Suppressor macrophage treated with lipopolysaccharide for 1 hour (primary cell): Measurements from ENCODE around the gene TREML1.
A peak's percentile ranks its signal among the peaks of the same experiment; 100 is the strongest.

Source experiments
- DNase-seq, 3 donors: peaks; one replicate each; pipeline ENCODE4 v3.0.0-alpha.2; 2020 to 2022

Gene TREML1

DNA sequence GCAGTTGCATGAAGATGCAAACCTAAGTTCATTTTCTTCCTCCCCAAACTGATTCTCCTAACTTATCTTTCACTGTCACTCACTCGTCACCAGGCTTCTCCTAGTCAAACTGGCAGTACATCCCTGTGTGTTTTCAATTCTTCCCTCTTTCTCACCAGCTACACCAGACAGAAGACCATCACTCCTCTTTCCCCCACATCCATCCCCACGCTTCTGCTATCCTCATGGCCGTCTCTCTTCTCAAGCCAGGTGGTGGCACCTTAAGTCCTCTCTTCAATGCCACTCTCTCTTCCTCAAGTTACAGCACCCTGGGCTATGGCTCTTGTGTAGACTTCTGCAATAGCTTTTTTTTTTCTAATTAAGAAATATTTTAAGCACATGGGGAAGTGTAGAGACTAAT, 23.1 kb upstream of the TREML1 start:
- DNase-seq: no peak

DNA sequence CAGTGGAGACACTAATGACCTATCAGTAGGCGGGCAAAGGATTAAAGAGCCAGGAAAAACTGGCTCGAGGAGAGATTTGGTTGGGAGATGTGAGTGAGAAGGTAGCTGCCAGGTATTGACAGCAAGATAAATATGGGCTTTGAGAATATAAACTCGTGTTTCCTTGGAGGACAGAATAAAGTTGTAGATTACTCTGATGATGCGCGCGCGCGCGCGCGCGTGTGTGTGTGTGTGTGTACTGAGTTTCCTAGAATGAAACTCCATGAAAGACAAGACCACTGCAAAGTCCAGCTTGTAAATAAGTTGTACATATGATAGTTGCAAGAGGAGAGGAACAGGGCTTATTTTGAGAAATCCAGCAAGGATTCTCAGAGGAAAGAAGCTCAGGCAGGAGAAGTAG, 22.0 kb upstream of the TREML1 start:
- no peak for DNase-seq

DNA sequence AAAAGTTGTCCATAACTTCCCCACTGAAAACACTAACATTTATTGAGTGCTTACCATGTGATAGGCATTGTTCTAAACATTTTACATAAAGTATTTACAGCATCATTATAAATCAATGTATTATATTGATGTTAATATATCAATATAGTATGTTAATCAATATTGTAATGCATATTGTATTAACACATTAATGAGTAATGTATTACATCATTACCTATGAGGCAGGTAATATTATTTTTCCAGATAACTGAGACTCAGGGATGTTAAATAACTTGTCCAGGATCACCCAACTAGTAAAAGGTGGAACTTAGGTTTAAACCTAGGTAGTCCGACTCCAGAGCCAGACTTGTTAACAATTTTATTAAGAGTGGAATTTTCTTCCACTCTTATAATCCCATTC, 20.9 kb upstream of the TREML1 start:
- DNase-seq: no peak

- DNase-seq: peak; percentile 48 to 75 (median 74)
Measured at GRCh38 chr6:41174610-41175009, 20.5 kb upstream of the TREML1 start.

DNA sequence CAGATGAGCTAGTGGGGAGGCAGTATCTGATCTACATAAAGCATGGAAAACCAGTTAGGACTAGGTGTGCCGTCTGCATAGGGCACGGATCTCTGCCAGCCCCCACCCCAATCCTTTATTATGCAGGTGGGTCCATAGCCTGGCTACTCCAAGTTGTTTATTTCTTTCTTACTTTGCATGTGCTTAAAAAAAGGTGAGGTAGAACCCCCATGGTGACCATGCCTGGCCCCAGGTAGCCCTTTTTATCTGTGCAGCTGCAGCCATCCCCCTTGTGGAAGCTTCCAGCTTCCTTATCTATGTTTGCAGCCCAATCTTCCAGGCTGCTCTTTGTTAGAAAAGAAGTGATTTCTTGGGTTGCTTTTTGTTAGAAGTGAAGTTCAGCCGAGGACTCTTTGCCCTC, 17.8 kb upstream of the TREML1 start:
- DNase-seq: no peak

DNA sequence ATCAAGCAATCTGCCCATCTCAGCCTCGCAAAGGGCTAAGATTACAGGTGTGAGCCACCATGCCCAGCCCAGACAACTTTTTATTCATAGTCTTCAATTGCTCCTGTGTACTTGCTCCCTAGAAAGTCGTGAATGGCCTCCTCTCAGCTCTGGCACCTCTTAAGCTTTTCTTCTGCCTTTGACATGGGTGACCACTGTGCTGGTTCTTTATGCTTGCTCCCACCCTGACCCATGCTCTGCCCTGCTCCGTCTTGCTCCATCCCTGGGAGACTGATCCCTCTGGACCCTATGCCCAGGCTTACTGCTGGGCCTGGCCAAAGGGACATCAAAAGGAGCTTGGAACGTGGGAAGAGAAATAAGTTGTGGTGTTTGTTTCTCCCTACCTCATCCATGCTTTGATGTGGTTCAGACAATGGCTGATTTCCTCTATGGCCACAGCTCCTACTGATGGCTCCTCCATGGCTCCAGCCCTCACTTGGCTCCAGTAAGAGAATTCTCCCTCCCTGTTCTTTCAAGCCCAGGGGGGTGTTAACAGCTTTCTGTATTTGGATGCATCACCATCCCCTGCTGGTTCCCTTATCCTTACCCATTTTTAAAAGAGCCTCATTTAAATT, 16.5 kb upstream of the TREML1 start:
- DNase-seq: no peak

DNA sequence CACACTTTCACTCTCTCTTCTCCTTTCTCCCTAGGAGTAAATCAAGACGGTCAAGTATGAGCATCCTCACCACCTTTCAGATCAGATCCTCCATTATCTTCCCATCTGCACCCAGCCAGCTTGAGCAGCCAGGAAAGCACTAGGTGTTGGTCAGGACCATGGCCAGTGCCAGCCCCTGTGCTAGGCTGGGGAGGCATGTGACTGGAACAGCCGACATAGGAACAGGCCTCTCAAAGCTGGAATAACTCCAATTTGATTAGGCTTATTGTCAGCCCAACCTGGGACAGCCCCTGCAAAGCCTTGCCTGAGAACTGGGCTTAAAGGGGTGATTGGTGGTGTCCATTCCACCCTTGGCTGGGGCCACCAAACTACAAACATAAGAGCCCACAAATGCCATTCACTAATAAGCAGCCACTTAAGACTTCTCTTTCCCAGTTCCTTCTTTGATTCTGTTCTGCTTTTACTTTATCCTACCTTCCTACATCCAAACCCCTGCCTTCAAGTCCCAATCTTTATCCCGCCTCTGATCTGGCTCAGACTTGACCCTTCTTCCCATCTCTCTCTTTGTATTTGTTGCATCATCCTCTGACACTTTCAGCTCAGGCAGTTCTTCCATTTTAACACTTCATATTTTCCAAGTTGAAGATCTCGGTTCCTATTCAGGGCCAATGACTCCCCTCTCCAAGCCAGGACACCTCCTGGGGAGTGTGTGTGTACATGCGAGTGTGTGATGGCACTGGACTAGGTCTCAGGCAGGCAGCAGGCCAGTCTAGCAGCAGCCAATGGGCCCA, 13.2 kb upstream of the TREML1 start:
- DNase-seq: peak; percentile 44 to 68 (median 50)

DNA sequence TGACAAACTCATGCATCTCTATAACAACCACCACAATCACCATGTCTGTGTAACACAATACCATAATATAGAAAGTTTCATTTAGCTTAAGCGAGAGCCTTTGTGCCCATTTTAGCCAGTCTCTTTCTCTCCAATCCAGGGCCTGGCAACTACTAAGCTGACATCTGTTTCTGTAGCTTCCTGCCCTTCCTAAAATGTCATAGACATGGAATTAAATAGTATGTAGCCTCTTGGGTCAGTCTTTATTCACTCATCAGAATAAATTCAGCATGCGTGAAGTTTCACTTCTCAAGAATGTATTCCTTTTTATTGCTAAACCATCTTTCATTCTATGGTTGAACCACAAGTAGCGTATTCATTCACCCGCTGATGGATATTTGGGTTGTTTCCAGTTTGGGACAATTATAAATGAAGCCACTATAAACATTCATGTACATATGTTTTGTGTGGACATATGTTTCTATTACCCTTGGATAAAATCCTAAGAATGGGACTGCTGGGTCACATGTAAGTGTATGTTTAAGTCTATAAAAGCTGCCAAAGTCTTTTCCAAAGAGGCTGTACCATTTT, 10.5 kb upstream of the TREML1 start:
- DNase-seq: no peak

DNA sequence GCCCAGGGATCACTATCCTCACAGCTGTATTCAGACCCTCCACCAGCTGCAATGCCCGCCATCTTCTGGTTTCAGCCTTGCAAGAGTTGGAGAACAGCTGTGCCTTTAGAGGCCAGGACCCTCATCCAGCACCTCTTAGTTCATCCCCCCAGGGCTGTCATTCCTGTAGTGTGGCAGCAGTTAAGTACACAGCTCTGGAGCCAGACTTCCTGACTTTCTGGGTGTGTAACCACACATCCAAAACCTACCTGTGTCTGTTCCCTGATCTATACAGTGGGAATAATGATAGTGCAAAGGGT, 9.2 kb upstream of the TREML1 start:
- no peak for DNase-seq

DNA sequence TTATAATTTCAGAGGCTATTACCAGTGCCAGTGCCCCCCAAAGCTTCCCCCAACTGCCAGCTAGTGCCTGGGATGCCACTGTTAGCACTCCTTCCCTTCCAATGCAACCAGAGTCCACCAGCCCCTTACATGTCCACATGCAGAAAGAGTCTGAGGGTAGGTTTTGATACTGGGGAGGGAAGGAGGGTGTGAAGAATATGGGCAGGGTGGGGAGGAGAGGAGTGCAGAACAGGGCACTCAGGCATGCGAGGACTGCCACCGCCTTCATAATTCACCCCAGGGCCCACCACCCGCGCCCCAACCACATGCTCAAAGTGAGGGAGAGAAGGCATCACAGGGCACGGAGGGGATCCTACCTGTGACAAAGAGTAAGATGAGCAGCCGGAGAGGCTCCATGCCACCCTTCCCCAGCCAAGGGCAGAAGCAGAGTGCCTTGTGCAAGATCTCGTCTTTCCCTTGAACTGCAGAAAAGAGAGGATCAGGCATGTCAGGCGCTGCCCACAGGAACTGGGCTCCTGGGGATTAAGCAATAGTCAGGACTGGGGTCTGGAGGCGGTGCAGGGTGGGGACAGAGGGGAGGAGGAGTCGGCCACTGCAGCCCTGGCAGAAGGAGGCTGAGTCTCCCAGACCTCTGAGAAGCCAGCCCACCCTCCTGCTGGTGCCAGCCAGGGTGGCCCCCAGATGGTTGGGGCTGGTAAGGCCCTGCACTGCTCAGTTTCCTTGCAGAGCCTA, 8.7 kb upstream of the TREML1 start, which contains the start of gene TREM2:
Gene TREM2, minus strand, starts transcription at position 430 of the 732 bp plus-strand sequence. Its CDS starts 34 bp downstream, at position 396.
- peak; percentile 57 to 63 (median 60) for DNase-seq

- DNase-seq: peak; percentile 75 to 77 (median 76)
Measured at GRCh38 chr6:41161851-41162552, 7.9 kb upstream of the TREML1 start.

GRCh38 chr6:41161380-41161779, 7.2 kb upstream of the TREML1 start:
- DNase-seq: no peak

DNA sequence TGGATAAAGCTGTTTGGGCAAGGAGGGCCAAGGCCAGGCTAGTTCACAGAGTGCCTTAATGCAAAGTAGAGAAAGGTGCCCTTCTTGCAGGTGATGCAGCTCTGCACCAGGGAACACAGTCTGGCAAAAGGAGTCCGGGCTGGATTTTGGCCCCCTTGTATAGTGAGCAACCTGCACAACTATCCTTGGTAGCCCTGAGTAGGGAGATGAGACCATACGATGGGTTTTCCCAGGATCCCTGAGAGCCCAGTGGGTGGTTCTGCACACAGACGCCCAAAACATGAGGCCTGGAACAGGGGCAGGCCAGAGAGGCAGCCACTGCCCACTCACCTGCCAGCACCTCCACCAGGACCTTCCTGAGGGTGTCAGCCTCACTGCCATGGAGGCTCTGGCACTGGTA, 6.8 kb upstream of the TREML1 start:
- DNase-seq: no peak

- no peak for DNase-seq
Measured at GRCh38 chr6:41159415-41160082, 5.4 kb upstream of the TREML1 start.

DNA sequence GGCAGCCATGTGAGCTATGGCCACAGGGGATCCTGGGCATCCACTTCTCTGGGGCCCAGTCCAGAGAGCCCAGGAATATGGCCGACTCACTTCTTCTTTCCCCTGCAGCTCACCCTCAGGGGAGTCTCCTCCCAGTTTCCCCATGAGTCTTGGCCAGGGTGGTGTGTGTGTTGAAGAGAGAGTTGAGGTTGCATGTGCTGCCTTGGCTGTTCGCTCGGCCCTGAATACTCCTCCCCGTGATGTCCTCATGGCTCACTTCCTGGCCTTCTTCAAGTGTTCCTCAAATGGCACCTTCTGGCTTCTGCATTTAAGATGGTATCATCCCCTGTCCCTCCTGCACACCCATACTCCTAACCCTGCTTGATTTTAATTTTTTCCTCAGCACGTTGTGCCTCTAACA, 3.2 kb upstream of the TREML1 start:
- DNase-seq: peak; percentile 76 to 82 (median 79)

DNA sequence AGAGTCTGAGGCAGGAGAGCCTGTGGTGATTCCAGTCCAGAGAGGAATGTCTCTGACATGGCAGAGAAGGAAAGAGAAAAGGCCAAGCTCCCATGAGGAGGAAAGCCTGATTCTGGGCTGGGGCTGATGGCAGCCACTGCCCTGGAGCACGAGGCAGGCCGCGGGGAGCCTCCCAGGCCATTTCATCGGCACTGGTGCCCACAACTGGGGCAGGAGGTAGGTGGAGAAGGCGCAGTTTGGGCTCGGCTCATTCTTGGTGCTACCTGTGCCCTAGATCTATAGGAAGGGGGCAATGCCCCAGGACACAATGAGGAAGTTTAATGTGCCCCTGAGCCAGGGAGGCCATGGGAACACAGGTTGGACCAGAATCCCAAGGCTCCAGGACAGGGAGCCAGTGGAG, 2.6 kb upstream of the TREML1 start:
- DNase-seq: no peak

DNA sequence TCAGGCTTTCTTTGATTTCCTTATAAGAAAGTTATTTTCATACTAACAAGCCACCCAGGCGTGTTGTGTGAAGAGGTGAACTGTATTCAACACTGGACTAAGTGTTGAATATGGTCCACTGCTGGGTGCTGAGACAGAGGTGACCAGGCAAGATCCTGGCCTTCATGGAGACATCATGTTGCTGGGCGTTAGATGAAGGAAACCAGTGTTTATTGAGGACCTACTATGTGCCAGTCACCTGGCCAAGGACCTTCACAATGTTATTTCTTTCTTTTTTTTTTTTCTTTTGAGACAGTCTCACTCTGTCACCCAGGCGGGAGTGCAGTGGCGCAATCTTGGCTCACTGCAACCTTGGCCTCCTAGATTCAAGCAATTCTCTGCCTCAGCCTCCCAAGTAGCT, 1.9 kb upstream of the TREML1 start:
- no peak for DNase-seq

DNA sequence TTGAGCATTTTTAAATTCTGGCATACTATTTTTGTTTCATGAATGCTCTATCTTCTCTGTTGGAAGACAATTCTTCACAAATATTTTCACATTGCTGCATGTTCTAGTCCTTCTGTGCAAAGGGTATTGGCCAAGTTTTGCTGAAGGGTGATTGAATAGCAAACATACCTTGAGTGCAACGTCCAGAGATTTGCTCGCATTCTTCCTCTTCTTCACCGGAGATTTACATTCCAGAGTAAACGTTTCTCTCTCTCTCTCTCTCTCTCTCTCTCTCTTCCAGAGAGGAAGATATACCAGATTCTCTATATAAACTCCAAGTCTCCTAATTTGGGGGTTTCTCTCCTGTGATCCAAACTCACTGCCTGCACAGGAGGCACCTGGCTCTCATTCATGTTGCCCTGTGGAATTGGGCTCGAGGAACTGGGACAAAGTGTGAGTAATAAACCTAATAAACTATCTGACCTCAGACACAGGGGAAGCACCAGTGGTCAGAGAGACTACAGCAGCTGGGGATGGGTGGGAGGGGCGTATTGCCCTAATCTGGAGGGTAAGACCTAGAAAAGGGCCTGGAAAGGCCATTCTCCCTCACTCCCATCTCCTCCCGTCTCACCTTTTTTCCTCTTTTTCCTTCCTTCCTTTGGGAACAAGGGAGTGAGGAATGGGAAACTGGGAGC, 1.1 kb upstream of the TREML1 start:
- DNase-seq: peak in 1 of 3 donors; percentile 29

GRCh38 chr6:41153451-41153850, 696 bp downstream of the TREML1 start:
- DNase-seq: no peak

- DNase-seq: no peak
Measured at GRCh38 chr6:41150671-41151070, 3.5 kb downstream of the TREML1 start.

DNA sequence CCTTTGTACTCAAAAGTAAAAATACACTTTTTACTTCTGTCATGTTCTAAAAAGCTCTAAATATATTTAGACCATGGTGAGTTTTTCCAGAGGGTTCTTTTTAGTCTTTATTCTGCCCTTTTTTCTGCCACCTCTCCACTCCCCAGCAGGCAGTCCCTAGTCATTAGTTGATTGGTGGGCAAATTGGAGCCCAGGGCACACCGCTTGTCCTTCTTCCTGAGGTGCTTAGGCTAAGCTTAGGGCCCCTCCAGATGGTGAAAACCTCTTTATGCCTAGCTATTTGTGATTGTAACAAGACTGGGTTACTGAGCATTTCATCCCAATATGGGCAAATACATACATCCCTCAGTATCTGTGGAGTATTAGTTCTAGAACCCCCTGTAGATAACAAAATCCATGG, 6.2 kb downstream of the TREML1 start:
- DNase-seq: no peak

DNA sequence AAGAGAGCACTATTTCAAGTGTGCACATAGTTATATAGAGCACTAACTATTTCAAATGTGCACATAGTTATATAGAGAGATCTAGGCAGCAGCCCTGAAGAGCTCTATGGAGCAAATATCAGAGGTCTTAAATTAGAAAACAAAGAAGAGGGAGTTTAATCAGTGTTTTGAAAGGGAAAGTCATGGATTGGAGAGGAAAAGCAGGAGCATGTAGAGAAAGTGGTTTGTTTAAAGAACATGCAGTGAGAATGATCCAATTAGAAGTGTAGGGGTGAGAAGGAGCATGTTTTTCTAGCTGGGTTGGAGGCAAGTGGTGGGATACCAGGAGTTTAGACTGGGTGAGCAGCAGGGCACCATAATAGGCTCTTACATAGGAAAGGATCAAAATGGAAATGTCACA, 17.2 kb downstream of the TREML1 start:
- no peak for DNase-seq
